Endometrium (tissue), 2 donors: Measurements from ENCODE around the gene TTC9B.

Experiments
- FAIRE-seq: peaks from 2 replicates; lab custom pipeline; 2012; peaks lifted over from hg19 to GRCh38; lab: Jason Lieb, UNC
- donor health status: control.
- donor health status: control.

The TTC9B gene

GRCh38 chr19:40247735-40248262 lies 29.6 kb upstream of the TTC9B start:
- FAIRE-seq = no peak

- no peak for FAIRE-seq
Observed at GRCh38 chr19:40247178-40247577, 29.0 kb upstream of the TTC9B start.

DNA sequence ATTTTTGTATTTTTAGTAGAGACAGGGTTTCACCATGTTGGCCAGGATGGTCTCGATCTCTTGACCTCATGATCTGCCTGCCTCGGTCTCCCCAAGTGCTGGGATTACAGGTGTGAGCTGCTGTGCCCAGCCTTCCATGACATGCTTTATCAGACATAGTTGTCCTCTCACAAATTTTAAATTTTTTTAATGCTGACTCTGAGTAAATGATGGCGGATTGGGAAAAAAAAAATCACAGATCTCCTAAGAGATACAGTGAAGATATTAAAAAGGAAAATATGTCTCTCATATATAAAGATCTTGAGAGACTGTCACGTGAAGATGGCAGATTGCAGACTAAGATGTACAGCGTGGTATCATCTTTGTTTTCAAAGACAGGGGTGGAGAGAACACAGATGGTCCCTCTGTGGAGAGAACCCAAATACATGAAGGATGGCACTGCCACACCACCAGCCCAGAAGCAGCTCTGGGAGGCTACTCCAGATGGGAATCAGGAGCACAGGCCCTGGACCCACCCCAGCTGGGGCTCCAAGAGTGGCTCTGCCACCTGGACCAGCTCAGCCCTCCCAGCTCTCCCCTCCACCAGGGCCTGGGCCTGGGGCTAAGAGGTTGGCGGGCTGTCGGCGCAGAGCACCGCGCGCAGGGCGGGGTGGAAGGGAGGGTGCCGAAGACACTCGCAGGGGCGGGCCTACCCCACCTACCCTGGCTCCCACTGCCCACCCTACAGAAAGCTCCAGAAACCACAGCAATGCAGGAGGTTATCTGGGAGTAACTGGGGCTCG lies 28.3 kb upstream of the TTC9B start:
- no peak for FAIRE-seq

GRCh38 chr19:40245506-40246128 lies 27.4 kb upstream of the TTC9B start:
- FAIRE-seq = no peak

- FAIRE-seq = no peak
Observed at GRCh38 chr19:40244579-40245317, 26.6 kb upstream of the TTC9B start.

- no peak for FAIRE-seq
Observed at GRCh38 chr19:40243181-40243580, 25.0 kb upstream of the TTC9B start.

DNA sequence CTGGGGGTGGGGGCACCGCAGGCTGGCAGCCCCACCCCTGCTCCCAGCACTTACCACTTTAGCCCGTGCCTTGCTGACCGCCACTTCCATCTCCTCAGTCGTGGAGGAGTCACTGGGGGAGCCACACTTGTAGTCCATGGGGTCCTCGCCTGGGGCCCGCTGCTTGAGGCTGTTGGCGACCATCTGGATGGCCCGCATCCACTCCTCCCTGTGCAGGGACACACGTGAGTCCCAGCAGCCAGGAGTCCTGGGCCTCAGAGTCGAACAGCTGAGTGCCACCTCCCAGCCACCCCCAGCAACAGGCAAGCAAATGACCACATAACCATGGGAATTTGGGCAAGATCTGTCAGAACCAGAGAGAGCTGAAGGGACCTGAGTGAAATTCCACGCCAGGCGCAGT lies 24.3 kb upstream of the TTC9B start:
- FAIRE-seq = no peak

- no peak for FAIRE-seq
Observed at GRCh38 chr19:40241809-40242384, 23.7 kb upstream of the TTC9B start.

DNA sequence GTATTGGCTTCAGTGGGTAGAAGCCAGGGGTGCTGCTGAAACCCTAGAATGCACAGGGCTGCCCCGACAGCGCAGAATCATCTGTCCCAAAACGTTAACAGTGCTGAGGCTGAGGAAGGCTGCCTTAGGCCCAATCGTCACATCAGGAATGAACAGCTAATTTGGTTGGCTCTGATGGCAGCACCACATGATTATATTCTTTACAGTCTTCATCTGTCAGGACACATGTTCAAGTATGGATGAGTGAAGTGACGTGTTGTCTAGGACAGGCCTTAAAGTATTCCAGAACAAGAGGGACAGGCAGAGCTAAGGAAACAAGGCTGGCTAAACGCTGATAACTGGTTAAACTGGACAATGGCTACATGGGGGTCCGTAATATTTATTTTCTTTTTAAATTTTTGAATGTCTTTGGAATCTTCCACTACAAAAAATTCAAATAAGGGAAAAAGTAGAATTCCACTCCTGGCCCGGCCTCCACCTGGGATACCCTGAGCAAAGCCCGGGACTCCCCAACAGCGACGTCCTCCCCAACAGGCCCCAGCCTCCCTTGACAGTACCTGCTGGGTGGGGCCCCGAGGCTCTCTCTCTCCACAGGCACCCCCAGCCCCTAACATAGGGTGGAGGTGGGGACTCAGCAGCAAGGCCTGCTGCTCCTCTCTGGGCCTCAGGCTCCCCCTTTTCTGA lies 23.1 kb upstream of the TTC9B start:
- FAIRE-seq = no peak

GRCh38 chr19:40240332-40240731 lies 22.1 kb upstream of the TTC9B start:
- FAIRE-seq = no peak

DNA sequence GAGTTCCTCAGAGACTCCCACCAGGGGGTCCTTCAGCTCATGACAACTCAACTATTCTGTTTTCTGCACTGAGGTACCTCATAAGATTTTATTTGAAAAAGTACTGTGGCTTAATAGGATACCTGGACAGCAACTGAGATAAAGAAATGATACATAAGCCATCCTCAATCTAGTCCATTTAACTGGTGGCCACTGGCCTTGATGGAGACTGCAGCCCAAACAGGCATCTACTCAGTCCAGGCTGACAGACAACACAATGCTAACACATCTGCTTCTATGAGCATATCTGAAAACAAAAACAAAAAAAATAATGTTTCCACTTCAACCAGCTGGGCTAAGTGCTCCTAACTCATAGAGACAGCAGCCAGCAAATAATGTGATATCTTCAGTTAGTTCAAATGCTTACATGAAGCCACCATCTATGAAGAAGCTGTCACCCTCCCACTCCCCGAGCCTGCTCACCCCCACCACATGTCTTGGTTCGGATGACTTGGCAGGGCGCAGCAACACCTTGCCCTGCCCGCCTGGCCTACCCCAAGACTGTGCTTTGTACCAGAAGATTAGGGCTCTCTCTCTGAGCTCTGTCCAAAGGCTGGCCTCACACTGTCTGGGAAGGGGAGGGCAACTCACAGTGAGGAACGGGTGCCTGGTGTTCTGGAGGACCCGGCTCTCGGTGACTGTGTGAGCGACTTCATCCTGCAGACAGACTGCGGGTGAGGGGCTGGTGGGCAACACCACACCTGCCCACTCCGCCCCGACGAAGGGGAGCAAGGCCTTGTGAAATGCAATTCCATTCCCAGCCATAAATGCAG lies 21.4 kb upstream of the TTC9B start:
- no peak for FAIRE-seq

DNA sequence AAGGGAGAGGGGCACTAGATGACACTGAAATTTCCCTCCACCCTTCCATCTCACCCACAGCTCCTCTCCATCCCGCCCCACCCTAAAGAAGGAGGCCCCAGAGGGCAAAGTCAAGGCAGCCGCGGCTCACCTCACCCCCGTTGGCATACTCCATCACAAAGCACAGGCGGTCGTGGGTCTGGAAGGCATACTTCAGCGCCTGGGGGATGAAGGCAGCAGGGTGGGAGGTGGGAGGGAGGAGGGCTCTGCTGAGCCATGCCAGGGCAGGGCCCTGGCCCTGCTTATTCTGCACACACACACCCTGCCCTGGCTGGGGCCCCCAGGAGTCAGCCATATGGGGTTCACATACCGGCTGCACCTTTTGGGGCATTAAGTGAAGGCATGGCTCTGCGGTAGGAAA lies 20.6 kb upstream of the TTC9B start:
- no peak for FAIRE-seq

- no peak for FAIRE-seq
Observed at GRCh38 chr19:40237791-40238190, 19.6 kb upstream of the TTC9B start.

DNA sequence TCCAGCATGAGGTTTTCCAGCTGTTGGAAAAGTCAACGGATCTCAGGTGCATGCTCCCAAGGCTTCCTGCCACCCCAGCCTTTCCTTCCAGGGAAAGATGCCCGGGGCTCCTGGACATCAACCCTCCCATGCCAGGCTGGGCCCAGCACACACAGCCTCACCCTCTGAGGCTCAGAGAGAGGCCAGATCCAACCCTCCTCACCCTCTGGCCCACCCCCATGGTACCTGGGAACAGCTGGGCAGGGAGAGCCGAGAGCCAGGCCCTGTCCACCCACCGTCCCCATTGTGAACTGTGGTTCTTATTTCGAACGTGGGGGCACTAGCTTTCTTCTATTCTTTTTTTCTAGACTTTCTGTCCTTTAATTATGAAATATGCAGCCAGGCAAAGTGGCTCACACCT lies 18.2 kb upstream of the TTC9B start:
- FAIRE-seq = no peak

- FAIRE-seq = no peak
Observed at GRCh38 chr19:40236026-40236355, 17.8 kb upstream of the TTC9B start.

- no peak for FAIRE-seq
Observed at GRCh38 chr19:40235238-40236025, 17.2 kb upstream of the TTC9B start.

GRCh38 chr19:40234429-40235237 lies 16.4 kb upstream of the TTC9B start:
- FAIRE-seq = no peak

- FAIRE-seq = no peak
Observed at GRCh38 chr19:40233811-40234389, 15.7 kb upstream of the TTC9B start.
